GM21515 (cell line): Measurements from ENCODE around the gene ZNF154.

ENCODE experiments used
- ATAC-seq: cut with Tn5 transposase; IDR thresholded peaks from one replicate; pipeline ENCODE4 v1.9.1; 2021; ENCODE audit not compliant: unreplicated experiment

Gene ZNF154

DNA sequence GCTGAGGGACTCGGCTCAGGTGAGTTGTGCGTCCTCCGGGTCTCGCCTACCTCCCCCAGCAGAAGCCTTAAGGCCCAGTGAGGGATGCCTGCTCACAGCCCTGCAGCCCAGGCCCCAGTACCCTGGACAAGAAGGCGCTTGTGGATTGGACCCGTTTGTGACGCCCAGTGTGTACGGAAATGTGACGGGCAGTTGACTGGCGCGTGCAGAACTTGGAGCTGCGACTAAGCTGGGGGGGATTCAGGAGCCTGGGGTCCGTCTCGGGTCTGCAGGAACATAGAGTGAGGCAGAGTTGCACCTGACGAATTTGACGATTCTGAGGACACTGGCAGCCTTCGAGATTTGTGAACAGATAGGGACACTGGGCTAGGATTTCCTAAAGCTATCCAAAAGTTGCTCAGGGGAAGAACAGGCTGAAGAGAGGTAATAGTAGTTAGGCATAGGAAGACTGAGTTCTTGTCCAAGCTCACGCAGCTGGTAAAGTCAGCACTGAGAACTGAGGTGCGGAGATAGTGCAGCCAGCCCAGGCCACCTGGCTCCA is 26.7 kb downstream of the ZNF154 start:
- no peak for ATAC-seq

DNA sequence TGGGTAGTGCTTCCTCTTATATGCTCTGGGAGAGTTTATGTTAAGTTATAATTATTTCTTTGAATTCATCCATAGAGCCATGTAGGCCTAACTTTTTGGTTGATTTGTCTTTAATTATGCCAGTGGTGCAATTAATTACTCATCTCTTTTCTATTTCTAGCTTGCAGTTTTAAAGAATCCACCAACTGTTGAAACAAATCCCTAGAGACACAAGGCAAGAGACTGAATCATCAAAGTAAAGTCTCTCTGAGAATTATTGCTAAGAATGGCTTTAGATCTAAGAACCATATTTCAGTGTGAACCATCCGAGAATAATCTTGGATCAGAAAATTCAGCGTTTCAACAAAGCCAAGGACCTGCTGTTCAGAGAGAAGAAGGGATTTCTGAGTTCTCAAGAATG is 33.1 kb downstream of the ZNF154 start:
- no peak for ATAC-seq

DNA sequence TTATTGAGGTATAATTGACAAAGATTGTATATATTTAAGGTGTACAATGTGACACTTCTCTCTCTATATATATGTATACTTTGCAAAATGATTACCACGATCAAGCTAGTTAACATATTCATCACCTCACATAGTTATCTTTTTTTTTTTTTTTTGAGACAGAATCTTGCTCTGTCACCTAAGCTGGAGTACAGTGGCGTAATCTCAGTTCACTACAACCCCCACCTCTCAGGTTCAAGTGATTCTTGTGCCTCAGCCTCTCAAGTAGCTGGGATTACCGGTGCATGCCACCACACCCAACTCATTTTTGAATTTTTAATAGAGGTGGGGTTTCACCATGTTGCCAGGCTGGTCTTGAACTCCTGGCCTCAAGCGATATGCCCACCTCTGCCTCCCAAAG is 36.5 kb downstream of the ZNF154 start:
- ATAC-seq, result no peak

DNA sequence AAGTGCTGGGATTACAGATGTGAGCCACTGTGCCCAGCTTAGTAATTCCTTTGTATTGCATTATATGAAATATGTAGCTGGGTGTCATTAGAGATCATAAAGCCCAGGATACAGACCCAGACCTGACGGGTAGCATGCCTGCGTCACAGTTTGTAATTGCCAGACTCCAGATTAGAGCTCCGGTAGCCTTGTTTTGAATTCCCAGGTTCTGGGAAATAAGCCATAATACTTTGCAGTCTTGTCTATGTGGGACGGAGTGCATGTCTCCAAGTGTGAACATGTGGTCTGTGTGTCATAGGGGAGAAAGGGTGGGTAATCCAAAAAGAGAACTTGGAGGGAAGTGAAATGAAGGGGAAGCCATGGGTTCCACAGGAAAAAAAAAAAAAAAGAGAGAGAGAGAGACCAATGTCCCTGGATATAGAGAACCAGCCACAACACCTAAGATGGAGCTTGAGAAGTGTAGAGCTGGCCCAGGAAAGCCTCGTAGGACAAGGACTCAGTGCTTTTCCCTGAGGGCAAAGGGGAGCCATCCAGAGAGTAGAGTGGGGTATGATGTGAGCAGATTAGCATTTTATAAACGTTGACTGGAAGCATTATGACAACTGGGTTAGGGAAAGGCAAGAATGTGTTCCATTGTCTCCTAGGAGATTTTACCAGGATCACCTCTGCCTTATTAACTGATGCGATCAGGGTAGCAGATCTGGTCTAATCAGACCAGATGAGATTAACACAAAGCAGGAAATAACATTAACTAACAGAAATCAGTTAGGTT is 37.7 kb downstream of the ZNF154 start:
- ATAC-seq, result no peak

DNA sequence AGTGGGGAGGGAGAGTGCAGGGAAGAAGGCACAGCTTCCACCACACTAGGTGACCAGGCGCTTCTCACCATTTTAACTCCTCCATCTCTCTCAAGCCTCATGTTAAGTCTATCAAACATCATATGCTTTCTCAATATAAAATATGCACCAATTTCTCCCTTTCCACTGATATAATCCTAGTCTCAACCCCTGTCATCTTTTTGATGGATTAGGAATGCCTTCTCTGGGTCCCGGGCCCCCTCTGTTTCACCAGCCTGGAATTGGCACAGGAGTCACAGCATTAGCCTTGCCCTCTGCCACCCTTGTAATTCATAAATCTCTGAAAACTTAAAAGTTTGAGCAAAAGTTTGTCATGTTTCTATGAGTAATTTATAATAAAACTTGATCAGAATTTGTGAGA is 40.4 kb downstream of the ZNF154 start, which contains the start of gene ZSCAN4:
ZSCAN4 (plus strand) TSS at position 301 of the 400 bp plus-strand sequence. CDS start 7,211 bp downstream, outside the sequence.
- no peak for ATAC-seq

DNA sequence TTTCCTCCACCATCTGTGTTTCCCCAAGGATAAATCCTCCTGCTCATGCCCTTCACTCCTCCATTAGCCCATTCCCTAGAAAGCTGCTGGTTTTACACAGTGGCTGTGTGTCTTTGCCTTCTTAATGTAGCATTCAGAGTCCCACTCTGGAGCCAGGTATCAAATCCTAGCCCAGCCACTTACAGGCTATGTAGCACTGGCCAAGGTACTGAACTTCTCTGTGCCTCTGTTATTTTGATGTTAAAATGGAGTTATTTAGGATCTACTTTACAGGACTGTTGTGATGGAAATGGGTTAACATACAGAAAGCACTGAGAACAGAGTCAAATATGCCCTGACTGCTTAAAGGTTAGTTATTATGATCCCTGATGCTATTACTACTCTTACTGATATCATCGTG is 41.8 kb downstream of the ZNF154 start:
- no peak for ATAC-seq

DNA sequence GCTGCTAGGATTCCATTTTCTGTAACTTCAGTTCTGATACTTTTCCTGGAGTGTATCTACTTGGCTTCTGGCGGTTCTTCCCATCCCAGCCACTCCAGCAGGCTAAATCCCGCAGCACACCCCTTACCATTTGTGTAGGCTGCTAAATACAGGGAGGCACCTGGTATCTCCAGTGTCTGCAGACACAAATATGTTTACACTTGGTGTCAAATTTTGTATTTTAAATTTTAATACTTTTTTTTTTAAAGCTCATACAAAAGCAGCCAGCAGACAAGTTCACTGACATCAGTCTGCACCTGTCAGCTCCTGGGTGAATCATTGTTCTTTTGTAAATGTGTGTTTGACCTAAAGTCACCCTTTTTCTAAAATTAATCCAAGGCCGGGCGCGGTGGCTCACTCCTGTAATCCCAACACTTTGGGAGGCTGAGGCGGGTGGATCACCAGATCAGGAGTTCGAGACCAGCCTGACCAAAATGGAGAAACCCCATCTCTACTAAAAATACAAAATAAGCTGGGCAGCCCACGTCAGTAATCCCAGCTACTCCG is 43.7 kb downstream of the ZNF154 start:
- ATAC-seq, result no peak

DNA sequence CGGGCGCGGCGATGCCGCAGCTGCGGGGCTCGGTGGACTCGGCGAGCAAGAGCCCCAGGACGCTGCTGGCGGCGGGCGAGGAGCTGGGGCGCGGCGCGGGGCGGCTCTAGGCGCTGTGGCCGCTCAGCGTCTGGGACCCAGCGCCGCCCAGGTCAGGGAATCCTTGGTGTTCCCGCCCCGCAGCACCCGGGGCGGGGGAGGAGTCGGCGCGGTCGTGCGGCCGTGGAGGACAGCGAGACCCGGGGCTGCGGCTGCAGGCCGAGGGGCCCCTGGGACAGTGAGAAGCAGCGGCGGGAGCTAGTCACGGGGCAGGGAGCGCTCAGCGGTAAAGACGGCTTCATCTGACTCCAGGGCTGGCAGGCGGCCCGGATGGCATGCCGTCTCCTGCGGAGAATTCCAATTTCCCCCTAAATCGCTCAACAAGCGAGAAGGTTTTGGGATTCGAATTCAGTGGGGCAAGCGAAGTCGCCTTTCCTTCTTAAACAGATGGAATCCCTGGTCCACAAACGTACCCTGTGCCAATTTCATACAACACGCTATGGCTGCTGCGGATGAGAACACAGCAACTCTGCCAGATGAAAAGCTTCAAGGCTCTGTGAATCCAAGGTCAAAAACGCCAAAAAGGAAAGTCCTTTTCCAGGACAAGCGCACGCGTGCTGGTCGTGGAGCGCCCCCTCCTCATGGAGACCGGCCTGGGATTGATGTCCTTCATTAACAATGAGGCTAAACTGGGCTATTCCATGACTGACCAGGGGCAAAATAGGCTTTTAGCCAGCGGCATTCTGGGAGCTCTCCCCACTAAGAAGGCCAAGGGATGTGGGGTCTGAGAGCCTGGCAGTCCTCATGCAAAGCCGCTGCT is 44.5 kb downstream of the ZNF154 start:
- no peak for ATAC-seq

DNA sequence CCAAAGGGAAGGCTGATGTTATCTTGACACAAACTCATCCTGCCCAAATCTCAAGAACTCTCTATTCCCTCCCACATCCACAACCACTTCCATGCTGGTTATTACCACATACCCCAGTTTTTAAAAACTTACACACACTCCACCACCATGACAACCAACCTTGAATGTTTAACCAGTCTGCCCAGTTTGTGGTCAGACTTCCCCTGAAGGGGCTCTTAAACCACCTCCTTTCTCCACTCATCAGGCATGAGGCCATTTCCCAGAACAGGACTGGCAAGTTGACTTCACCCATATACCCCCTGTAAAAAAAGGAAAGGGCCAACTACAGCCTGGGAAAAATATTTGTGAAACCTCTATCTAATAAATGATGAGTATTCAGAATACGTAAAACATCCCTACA is 52.7 kb downstream of the ZNF154 start:
- no peak for ATAC-seq

DNA sequence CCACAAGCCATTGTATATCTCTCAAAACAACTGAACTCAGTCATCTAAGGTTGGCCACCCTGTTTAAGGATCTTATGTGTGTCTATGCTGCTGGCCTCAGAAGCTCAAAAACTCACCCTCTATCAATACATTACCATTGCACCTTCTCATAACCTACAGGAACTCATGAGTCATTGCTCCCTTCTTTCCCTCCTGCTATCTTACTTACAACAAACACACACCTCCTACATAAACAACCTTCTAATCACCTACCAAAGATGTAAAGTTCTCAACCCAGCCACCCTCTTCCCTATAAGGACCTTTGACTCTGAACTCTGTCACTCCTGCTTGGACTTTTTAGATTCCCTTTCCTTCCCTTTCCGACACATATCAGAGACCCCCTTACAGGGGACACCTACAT is 53.6 kb downstream of the ZNF154 start:
- ATAC-seq, result no peak

DNA sequence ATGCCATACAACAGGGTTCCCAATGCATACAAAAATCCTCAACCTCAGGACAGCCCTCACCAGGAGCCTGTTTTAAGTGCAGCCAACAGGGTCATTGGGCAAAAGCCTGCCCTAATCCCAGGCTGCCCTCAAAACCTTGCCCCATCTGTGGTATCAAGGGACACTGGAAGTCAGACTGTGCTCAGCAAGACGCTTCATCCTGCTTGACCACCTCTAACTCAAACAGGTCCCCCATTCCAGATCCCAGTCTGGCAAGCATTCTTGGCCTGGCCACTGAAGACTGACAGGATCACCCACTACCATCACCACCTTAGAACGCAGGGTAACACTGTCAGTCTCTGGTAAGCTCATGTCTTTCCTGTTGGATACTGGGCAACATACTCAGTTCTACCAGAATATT is 55.3 kb downstream of the ZNF154 start:
- ATAC-seq, result no peak

DNA sequence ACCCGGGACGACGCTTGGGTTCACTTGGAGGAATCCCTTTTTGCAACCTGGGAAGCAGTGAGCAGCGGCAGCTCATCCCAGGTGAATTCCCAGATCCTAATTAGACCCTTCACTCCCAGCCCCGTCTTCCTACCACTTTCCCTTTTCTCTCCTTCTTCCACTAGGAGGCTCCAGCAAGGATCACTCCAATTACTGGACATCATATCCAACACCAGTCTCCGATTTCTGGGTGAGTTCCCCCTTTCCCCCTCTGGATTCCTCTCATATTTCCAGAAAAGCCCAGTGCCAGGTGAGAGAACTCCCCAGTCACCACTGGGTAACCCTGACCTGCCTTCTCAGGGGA is 57.4 kb downstream of the ZNF154 start:
- ATAC-seq, result no peak

DNA sequence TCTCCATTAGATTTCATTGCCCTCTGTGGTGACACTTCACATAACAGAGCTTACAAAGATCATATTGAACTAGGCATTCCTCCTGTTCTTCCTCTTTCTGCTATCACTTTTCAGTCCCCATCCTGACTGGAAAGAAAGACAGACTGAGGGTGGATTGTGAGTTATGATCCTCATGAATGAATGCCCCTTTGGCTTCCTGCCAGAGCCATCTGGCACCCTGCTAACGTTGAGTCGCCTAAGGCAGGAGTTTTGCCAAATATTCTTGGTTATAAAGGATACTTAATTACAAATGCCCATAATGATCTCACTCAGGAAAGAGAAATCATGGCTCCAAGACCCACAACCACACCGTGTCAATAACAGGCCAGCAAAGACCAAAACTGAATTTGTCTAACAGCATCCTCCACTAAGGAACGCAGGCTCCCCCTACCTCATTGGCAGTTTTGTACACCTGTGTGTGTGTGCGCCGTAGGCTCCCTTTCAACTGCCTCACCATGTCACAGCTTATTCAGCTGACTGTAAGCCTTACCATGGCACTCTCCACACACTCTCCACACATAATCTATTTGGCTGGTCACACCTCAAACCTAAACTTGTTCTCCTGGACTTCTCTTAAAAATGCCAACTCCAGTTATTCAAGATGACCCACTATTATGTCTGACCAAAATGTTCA is 60.5 kb downstream of the ZNF154 start:
- no peak for ATAC-seq
